Fibroblast of lung (primary cell): Measurements from ENCODE around the gene LSAMP.

Source experiments
- EZH2 ChIP-seq: IDR thresholded peaks from 2 replicates; pipeline ENCODE4 v1.5.1; 2012; ENCODE audit warnings: low read length, control low read depth, mild to moderate bottlenecking; ENCODE audit errors: missing control alignments
- TF ChIP-seq, protein P1 (sequence below), 2 donors: IDR thresholded peaks in 1 of 2; conservative IDR thresholded peaks in 1 of 2; 1 replicate in 1 of 2; 2 replicates in 1 of 2; pipeline ENCODE4 v1.5.1; 2011 to 2012; ENCODE audit warnings: low read length in 2 of 2, control low read depth in 1 of 2, inconsistent platforms in 1 of 2, low read depth in 1 of 2, mild to moderate bottlenecking in 1 of 2

DNA sequence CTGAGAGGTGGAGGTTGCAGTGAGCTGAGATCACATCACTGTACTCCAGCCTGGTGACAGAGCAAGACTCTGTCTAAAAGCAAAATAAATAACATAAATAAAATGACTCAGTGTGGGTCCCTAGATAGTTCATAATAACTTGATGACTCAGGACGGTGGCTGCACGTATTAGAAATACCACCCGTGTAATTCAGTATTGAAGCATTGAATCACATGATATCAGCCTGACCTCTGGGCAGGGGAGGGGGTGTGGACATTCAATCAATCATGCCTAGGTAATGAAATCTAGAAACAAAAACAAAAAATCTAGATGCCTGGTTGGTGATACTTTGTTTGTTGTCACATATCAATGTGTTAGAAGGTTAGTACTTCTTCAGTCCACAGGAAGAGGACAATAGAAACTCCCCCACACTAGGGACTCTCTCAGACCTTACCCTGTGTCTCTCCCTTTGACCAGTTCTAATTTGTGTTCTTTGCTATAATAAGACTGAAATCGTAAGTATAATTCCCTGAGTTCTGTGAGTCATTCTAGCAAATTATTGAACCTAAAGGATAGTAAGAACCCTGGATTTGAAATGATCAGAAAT is 644.7 kb downstream of the LSAMP start:
- TF ChIP-seq, protein P1, sequence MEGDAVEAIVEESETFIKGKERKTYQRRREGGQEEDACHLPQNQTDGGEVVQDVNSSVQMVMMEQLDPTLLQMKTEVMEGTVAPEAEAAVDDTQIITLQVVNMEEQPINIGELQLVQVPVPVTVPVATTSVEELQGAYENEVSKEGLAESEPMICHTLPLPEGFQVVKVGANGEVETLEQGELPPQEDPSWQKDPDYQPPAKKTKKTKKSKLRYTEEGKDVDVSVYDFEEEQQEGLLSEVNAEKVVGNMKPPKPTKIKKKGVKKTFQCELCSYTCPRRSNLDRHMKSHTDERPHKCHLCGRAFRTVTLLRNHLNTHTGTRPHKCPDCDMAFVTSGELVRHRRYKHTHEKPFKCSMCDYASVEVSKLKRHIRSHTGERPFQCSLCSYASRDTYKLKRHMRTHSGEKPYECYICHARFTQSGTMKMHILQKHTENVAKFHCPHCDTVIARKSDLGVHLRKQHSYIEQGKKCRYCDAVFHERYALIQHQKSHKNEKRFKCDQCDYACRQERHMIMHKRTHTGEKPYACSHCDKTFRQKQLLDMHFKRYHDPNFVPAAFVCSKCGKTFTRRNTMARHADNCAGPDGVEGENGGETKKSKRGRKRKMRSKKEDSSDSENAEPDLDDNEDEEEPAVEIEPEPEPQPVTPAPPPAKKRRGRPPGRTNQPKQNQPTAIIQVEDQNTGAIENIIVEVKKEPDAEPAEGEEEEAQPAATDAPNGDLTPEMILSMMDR (conservative IDR thresholded peaks at IDR 0.05 in 1 of 2, IDR thresholded peaks at IDR 0.05 in 1 of 2; ENCODE audit: low read depth in 1 of 2, low read length in 2 of 2), result no peak
- TF ChIP-seq EZH2, result no peak
